Fibroblast of skin of right quadriceps (primary cell): ENCODE data around the gene CRYBB1.

Experiments
- DNase-seq: peaks from one replicate; pipeline ENCODE4 v3.0.0-alpha.2; 2013

CRYBB1 gene

GRCh38 chr22:26574001-26574723 lies 43.7 kb downstream of the CRYBB1 start:
- no peak for DNase-seq

- DNase-seq: peak; percentile 53
Observed at GRCh38 chr22:26573026-26573662, 44.7 kb downstream of the CRYBB1 start.

GRCh38 chr22:26570864-26571525 lies 46.8 kb downstream of the CRYBB1 start:
- DNase-seq: no peak

GRCh38 chr22:26570115-26570514 lies 47.7 kb downstream of the CRYBB1 start:
- DNase-seq: no peak

GRCh38 chr22:26568207-26568706 lies 49.6 kb downstream of the CRYBB1 start:
- peak; percentile 18 for DNase-seq

GRCh38 chr22:26567610-26568009 lies 50.2 kb downstream of the CRYBB1 start:
- no peak for DNase-seq

GRCh38 chr22:26566994-26567393 lies 50.8 kb downstream of the CRYBB1 start:
- DNase-seq: no peak

GRCh38 chr22:26565889-26566288 lies 51.9 kb downstream of the CRYBB1 start:
- DNase-seq: no peak

- no peak for DNase-seq
Observed at GRCh38 chr22:26565181-26565580, 52.6 kb downstream of the CRYBB1 start.

GRCh38 chr22:26564672-26565071 lies 53.2 kb downstream of the CRYBB1 start:
- DNase-seq: no peak

GRCh38 chr22:26564181-26564580 lies 53.6 kb downstream of the CRYBB1 start:
- no peak for DNase-seq

GRCh38 chr22:26563022-26563421 lies 54.8 kb downstream of the CRYBB1 start:
- DNase-seq: no peak

- no peak for DNase-seq
Observed at GRCh38 chr22:26561756-26562417, 55.9 kb downstream of the CRYBB1 start.

- no peak for DNase-seq
Observed at GRCh38 chr22:26559961-26560575, 57.8 kb downstream of the CRYBB1 start.

GRCh38 chr22:26558248-26558895 lies 59.5 kb downstream of the CRYBB1 start:
- DNase-seq: peak; percentile 22

GRCh38 chr22:26556904-26557303 lies 60.9 kb downstream of the CRYBB1 start:
- no peak for DNase-seq

GRCh38 chr22:26555478-26555877 lies 62.3 kb downstream of the CRYBB1 start:
- DNase-seq: no peak

GRCh38 chr22:26554956-26555355 lies 62.9 kb downstream of the CRYBB1 start:
- DNase-seq: no peak

GRCh38 chr22:26553056-26553752 lies 64.6 kb downstream of the CRYBB1 start:
- DNase-seq: peak; percentile 91

GRCh38 chr22:26552466-26552865 lies 65.4 kb downstream of the CRYBB1 start:
- peak; percentile 60 for DNase-seq

- DNase-seq: no peak
Observed at GRCh38 chr22:26551568-26551967, 66.3 kb downstream of the CRYBB1 start.
